Right lobe of liver (tissue), 4 donors: ENCODE measurements around the gene TIMM22.

Experiments
- CTCF ChIP-seq, 4 donors: fragments of 200-600 bp in 3 of 4; fragments of 450-650 bp in 1 of 4; IDR thresholded peaks; one replicate each; pipeline versions ENCODE4 v1.5.1 to v1.8.0; 2016 to 2022; ENCODE audit warnings: antibody characterized with exemption in 4 of 4, mild to moderate bottlenecking in 2 of 4
- POLR2A ChIP-seq: fragments of 450-650 bp; IDR thresholded peaks from one replicate; pipeline ENCODE4 v1.6.1; 2017; ENCODE audit warnings: antibody characterized with exemption, mild to moderate bottlenecking
- donor health status: DM: no; HTN: no; CAD: no.
- donor health status: DM: no; HTN: no; CAD: no.
- donor health status: DM: no; HTN: yes; CAD: no.

GRCh38 chr17:1022278-1023024, 25.5 kb downstream of the TIMM22 start:
- no peak for TF ChIP-seq CTCF (IDR thresholded peaks at IDR 0.05)
- TF ChIP-seq POLR2A = no peak
